Subcutaneous adipose tissue (tissue), 4 donors: ENCODE results near the gene TRIM38. TPM values are rescaled to one million over a fixed set of nuclear protein-coding genes. Genes with fewer than 3 reads are reported as not detected.

Experiments used
- CTCF ChIP-seq: fragments of 450-650 bp; IDR thresholded peaks from one replicate; pipeline ENCODE4 v1.5.1; 2016; ENCODE audit warnings: low read depth, mild to moderate bottlenecking, control low read depth, antibody characterized with exemption, moderate library complexity
- total RNA-seq, 4 donors: library from RNA; depleted of rRNA; stranded (reverse); fragments of >200 nt; gene quantifications; one replicate each; pipeline ENCODE4 v1.1.0, GENCODE V29; 2016

TRIM38 gene
- total RNA-seq, 4 donors from 2014 or later = 10.2 to 20.4 (median 11.2) TPM

- TF ChIP-seq CTCF = no peak
These were observed 11.4 kb downstream of the TRIM38 start for GRCh38 chr6:25973923-25974555.

GRCh38 chr6:25975923-25976560, 13.4 kb downstream of the TRIM38 start:
- no peak for TF ChIP-seq CTCF

GRCh38 chr6:25980935-25981334, 18.3 kb downstream of the TRIM38 start:
- no peak for TF ChIP-seq CTCF

GRCh38 chr6:25981568-25982263, 19.1 kb downstream of the TRIM38 start:
- no peak for TF ChIP-seq CTCF

- no peak for TF ChIP-seq CTCF
These were observed 21.7 kb downstream of the TRIM38 start for GRCh38 chr6:25984265-25984664.

- no peak for TF ChIP-seq CTCF
These were observed 25.2 kb downstream of the TRIM38 start for GRCh38 chr6:25987845-25988244.

- TF ChIP-seq CTCF = no peak
These were observed 27.7 kb downstream of the TRIM38 start for GRCh38 chr6:25990172-25990873.
